DMS 273 (cell line): Measurements from ENCODE around the gene MOCOS.

ENCODE experiments used
- DNase-seq: peaks from one replicate; lab custom pipeline; 2025; ENCODE audit not compliant: unreplicated experiment; lab: John Stamatoyannopoulos, UW

Gene MOCOS

DNA sequence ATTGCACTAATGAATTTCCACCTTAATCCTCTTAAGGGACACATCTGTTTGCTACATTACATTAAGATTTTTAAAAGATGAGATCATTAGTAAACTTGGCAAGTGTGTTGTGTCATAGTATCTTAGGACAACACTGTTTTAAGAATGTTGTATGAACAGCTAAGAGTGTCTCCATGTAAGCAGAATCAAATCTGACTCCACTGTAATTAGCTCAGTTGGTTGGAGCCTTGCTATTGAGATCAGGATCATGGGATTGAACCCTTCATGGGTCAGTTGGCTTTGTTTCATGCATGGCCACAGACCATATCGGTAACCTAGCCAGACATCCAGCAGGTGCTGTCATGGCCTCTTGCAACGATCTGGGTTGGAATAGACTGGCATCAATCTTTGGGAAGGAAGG is 115.4 kb downstream of the MOCOS start:
- DNase-seq, result no peak

DNA sequence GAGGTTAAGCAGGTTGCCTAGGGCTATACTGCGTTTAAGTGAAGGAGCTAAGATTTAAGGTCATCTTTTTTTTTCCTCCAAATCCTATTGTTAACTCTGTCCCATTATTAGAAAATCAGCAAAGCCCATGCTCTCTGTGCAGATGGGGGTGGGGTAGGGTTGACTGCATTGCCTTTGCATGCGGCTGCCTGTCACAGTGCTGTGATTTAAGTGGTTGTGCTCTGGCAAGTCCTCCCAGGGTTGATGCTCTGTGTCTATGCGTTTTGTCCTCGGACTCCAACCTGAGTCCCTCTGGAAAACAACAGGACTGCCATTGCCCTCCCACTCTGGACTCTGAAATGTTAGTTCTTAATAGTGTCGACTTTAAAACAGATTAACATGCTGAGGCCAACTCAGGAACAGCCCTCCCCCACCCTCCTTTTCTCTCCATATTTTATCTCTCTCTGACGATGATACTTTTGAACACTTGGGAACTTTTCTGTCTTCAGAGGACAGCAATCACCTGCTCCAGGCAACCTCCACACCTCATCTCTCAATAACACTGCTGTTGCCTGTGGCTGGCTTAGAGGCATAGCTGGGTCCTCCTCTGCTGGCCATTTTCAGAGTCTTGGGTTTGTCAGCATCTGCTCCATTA is 116.0 kb downstream of the MOCOS start:
- no peak for DNase-seq

GRCh38 chr18:36304723-36305122 is 117.4 kb downstream of the MOCOS start:
- DNase-seq, result no peak

- DNase-seq, result no peak
These were observed 118.1 kb downstream of the MOCOS start for GRCh38 chr18:36305375-36305774.

- DNase-seq, result no peak
These were observed 120.2 kb downstream of the MOCOS start for GRCh38 chr18:36307513-36307912.

DNA sequence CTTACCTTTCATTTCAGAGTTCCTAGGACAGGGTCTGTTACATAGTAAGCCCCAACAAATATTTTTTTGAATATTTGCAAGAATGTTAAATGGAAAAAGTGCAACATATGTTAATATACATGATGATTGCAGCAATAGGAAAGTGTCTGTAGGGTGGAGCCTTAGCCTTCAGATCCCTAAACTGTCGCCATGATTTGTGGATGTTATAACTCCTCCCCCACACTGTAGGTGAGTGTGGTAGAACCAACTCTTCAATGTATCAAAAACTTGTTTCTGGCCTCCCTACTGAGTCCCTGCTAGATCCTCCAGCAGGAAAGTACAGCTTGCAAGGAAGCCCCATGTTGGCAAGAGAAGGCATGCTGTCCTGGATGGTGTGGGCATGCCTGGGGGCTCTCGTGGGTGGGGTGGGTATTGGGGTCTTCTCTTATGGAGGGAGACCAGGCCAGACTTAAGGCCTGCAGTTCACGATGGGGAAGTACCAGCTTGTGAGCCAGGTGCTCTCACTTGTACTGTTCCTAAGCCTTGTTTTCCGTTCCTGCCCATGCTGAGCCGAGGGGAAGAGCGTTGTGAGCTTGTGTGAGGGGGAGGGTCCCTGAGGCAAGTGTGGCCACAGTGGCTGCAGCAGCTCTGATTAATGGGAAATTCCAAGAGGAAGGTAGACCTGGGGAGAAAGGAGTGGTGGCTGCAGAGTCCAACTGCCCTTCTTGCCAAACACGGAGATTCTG is 121.6 kb downstream of the MOCOS start:
- no peak for DNase-seq

DNA sequence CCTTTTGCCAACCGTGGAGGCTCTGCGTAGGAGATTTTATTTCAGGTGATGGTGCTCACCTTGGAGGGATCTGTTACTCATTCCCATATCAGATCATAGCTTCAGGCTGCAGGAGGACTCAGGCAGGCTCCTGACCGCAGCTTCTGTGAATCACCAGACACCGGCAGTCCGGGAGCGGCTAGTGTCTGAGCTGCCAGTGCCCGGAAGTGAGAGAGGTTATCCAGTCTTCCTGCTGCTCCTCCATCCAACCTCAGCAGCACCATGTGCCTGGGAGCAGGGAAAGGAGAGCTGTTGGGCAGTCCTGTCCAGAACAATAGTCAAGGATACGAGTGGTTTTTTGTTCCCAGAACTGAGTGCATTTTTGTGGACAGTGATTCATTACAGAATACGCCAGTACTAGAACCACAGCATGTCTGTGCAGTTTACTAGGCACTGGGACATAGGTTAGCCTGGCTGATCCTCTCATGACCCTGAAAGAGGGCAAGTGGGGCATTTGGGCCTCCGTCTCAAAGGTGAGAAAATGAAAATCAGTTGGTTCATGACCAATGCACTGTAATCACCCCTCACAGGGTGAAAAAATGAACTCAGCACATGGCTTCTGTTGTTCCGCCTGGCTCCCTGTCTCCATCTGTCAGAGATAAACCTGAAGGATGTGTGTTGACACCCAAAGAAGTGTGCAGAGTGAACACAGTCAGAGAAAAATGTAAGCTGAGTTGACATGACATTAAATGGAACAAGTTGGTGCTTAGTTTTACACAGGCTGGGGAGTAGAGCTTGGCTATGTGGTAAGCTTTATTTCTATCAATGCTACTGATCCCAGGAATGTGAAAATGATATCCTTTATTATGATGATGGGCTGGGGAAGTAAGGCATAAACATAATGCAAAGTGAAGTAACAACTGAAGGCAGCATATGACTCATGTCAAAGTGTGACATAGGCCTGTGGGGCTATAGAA is 122.4 kb downstream of the MOCOS start:
- no peak for DNase-seq

GRCh38 chr18:36311026-36311570 is 123.8 kb downstream of the MOCOS start:
- DNase-seq, result no peak

- no peak for DNase-seq
These were observed 125.6 kb downstream of the MOCOS start for GRCh38 chr18:36312806-36313395.

DNA sequence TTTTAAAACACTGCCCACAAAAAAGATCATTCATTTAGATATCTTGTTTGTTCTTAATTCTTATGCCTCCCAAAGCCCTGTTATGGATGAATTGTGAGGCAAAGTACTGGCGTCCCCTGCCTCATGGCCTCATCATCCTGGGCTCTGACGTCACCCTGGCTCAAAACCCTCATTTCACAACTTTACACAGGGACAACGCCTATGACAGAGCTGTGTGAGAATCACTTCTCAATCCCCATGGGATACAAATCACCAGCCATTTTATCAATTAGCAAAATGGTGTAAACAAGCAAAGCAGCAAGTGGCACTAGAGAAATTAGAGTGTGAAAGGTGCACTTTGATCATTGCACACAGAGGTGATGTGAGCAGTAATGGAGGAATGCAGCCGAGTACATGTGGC is 126.8 kb downstream of the MOCOS start:
- DNase-seq, result no peak

DNA sequence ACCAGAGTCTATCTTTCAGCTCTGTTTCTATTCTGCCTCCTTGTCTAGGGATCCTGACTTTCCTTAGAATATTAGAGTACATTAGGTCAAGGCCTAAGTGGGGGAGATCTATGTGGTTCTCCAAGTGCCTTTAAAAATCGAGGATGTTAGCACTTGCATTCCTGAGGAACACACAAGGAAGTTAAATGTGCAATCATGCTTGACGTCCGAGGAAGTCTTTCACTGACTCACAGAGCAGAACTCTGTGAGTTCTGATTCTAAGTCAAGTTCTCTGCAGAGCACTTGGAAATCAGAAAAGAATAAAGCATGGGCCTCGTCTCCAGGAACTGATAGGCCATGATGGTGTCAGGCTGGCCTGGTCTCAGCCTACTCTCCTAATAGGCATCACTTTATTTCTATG is 127.5 kb downstream of the MOCOS start:
- no peak for DNase-seq

DNA sequence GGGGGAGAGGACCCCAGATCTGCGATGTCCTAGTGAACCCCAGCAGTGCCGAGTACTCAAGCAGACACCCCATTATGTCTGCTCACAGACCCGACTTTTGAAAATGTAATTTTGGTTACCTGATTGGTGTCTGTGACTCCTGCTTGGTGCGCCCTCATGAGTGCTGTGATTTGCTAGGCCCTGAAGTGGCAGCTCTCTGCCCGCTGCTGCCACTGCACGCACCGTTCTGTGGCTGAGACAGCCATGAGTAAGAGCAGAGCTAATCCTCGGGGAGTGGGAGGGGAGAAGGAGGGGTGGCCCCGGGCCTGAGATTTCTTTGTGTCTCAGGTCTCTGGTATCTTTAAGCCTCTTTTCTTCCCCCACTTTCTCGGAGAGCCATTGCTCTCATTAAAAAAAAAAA is 128.4 kb downstream of the MOCOS start:
- no peak for DNase-seq

DNA sequence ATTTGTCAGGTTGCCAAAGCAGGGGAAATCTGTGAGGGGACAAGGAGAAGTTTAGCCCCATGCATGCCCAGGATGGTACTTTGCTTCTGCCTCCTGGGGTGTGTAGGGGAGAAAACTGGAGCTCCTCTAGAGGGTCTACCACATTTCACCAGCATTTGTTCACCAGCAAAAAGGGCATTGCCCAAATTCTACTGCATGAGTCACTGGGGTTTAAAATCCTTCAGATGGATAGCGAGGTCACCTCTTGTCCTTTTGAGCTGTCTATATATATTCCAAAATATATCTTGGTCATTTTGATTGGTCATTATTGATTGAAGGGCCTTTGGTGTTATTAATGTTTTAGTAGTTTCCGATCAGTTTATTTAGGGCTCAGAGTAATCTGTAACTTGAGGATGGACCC is 128.9 kb downstream of the MOCOS start:
- no peak for DNase-seq
